Measurements from ENCODE around the gene C6orf47.

The C6orf47 gene

DNA sequence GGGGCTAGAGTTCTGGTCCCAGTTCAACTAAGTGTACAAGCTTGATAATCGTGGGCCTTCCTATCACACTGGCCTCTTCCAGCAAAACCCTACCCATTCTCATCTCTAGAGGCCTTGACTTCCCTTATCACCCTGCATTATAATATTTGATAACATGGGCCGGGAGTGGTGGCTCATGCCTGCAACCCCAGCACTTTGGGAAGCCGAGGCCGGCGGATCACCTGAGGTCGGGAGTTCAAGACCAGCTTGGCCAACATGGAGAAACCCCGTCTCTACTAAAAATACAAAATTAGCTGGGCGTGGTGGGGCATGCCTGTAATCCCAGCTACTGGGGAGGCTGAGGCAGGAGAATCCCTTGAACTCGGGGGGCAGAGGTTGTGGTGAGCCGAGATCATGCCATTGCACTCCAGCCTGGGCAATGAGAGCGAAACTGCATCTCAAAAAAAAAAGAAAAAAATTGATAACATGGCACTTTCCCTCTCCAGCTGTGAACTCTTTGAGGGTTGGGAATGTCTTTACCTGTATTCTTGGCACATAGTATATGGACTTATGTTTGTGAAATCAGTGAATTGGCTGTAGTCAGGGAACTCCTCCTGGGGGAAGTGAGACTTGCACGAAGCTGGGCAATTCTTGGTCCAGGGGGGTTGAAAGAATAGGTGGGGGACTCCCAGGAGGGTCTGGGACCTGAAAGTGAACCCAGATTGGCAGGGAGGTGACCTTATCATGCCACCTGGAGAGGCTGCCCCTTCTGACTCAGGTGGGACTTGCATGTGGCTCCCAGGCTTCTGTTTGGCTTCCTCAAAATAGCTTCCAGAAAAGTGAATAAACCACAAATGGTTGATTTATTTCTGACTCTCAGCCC is 915 bp upstream of the C6orf47 start:
- FAIRE-seq: no peak
- DNase-seq (ENCODE audit: insufficient read length, low spot score): no peak

DNA sequence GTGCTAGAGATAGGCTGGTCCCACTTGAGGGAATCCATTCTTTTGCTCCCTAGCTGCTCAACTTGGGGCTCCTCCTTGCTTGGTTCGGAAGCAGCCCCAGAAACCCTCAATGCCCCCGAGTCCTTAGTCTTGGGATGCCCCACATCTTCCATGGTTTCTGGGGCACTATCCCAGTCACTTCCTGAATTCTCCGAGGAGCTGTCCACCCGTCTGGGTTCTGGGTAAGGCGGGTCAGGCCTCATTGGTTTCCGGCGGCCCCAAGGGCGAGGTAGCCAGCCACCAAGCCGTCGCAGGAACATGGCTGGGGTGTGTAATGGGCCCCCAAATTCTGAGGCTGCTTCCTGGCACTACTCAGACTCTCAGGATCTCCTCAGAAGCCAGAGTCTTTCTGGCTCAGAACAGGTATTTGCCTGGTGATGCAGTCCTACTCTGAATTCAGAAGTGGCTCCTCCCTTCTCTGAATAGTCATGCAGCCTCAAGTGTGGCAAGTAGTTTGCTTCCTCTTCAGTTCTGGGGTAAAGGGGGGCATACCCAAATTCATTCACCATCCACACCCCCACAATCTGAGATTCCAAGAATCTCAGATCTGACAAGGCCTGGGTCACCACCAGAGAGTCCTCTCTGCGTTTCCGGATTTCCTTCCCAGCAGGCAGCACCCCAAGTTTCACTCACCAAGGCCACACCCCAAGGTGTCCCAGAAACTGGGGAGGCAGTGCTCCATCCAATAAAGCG is 763 bp downstream of the C6orf47 start:
- FAIRE-seq (no peak), DNase-seq (ENCODE audit: insufficient read length, low spot score) (no peak)

DNA sequence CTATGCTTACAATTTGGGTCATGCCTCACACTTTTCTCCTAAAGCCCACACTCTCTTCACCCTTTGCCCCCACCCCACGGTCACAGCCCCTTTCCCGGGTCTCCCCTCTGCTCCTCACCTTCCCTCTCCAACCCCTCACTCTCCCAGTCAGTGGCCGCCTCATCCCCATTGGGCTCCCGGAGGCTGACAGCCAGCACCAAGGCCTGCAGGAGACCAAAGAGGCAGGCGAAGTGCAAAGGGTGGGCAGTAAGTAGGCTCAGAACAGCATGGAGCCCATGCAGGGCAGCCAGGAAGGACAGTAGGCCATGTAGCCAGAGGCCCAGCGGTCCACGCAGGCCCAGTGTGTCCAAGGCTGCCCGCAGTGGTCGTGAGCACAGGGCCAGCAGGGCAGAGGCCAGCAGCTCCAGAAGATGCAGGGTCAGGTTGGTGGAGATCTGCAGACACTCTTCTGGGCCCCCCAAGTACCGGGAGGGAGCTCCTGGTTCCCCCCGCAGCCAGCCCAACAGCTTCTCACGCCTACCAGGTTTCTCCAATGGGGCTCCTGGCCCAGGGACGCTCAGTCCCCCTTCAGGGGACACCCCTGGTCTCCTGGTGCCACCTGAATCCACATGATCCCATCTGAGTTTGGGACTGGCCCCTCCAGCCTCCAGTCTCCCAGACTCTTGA is 1.5 kb downstream of the C6orf47 start:
- DNase-seq (ENCODE audit: insufficient read length, low spot score): no peak
- FAIRE-seq: no peak

DNA sequence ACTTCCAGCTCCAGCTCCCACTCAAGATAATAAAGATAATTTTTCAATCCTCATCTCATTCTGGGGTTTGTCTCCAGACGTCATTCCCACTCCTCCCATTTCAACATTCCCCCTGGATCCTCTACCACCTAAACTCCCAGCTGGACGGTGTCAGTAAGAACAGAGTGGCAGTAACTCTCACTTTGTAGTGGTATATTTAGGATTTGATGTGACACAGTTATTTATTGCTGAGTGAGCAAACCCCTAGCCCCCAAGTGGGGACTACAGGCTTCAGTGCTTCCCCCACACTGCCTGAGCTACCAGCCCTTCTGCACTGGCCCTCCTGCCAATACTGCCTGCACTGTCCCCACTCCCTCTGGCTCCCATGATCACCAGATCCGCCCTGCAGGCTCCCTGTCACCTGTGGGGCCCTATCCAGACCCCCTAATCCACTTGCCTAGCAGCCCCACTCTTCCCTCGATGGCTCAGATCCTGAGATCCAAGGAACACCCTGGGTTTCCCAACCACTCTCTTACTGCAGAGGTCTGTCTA is 2.4 kb downstream of the C6orf47 start:
- DNase-seq (ENCODE audit: insufficient read length, low spot score): no peak
- no peak for FAIRE-seq

DNA sequence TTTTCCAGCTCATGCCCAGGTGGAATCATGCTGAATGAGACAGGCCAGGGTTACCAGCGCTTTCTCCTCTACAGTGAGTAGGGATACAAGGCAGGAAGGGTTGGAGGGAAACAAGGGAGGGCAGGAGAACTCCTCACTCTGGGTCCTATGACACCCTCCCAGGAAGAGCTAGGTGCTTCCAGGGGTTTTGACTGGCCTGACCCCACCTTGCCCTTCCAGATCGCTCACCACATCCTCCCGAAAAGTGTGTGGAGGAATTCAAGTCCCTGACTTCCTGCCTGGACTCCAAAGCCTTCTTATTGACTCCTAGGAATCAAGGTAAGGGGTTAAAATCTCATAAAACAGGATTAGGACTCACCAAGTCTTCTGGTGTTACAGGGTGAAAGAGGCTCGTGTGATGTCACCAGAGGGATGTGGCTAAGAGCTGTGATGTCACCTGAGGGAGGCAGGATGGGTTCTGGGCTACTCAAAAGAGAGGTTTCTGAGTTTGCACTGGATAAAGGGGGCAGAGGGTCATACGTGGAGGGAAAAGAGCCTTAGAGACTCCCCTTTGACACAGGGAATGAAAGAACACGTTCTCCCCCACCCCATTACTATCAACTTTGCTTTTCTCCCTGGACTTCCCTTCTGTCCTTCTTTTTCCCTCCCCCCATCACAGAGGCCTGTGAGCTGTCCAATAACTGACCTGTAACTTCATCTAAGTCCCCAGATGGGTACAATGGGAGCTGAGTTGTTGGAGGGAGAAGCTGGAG is 3.0 kb downstream of the C6orf47 start:
- DNase-seq (ENCODE audit: insufficient read length, low spot score) (no peak), FAIRE-seq (no peak)

DNA sequence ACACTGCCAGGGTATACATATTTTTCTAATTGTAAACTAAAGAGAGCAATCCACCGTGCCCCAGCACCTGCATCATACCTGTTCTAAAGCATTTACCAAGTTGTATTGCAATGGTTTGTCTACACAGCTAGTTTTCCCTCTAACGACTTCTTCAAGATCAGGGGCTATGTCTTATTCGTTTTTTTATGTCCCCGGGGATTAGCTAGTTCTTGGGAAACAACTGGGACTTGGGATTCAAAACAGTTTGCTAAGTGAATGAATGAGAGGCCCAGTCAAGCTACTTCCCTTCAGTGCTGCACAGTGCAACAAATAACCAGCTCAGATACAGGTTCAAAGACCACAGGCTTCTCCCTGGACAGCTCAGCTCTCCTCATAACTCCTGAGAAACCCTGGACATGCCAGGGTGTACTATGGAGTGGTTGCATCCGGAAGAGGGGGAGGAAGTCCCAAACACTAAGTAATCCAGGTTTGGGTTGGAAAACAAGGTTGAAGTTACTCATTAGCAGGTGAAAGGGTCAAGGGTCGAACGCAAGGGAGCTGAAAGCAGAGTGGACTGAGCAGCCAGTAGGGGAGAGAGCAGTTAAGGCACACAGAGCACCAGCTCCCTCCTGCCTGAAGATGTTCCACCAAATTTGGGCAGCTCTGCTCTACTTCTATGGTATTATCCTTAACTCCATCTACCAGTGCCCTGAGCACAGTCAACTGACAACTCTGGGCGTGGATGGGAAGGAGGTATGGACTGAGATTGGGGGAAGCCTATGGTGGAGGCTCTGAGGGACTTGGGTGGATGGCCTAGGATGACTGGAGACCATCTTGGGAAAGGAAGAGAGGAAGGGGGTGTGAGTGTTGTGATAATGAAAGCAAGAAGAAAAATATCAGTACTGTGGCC is 5.0 kb downstream of the C6orf47 start, which contains the start of gene APOM:
Gene APOM, plus strand, starts transcription at position 546 of the 889 bp plus-strand sequence. Its CDS starts 73 bp downstream, at position 619.
- no peak for DNase-seq (ENCODE audit: insufficient read length, low spot score)
- FAIRE-seq: no peak

DNA sequence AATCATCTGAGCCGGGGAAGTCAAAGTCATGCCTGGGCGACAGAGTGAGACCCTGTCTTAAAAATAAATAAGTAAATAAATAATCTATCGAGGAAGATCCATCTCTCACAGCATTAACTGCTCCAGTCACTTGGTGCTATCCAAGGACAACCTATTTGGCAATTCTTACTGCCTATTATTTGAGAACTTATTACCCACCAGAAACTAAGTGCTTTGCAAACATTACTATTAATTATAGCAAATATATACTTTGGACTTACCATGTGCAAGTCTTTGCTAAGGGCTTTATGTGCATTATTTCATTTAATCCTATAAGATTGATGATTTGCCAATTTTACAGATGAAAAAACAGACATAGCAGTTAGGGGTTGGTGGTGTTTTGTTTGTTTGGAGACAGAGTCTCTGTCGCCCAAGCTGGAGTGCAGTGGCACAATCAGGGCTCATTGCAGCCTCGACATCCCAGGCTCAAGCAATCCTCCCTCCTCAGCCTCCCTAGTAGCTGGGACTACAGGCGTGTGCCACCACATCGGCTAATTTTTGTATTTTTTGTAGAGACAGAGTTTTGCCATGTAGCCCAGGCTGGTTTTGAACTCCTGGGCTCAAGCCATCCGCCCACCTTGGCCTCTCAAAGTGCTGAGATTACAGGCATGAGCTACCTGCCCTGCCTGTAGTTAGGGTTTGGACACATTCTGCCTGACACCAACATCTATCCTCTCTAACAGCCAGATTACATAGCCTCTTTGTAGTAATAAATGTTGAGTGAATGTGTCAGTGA is 5.8 kb downstream of the C6orf47 start:
- no peak for DNase-seq (ENCODE audit: insufficient read length, low spot score)
- FAIRE-seq: no peak

DNA sequence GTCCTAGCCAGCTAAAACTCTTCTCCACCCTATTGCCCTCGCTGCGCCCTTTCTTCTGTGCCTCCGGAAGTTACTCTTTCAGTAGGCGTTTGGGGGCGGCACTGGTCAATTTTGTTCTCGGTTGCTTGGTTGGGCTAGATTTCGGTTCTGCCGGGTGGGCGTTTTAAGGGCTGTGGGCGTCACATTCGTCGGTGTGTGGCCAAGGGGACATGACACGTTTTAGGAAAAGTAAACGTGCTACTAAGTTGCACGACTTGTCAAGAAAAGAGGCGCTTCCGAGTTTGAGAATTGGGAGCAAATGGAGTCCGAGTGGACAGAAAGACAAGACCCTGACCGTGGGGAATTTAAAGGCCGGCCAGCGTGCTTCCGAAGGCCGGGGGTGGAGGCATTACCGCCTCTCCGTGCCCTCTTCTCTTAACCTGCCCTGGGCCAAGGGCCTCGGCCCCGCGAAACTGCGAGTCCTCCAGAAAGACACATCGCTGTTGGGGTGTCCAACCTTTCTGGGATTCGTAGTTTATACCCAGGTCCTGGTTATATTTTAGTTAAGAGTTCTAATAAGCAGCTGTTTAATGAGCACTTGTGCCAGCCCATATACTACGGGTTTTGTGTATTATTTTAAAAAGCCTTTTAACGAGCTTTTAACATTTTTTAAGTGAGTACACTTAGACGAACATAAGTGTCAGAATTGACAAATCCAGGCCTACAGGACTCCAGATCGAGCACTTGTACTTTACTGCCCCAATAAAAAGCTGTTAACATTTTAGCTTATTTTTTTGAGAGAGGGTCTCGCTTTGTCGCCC is 7.5 kb downstream of the C6orf47 start:
- no peak for FAIRE-seq
- DNase-seq (ENCODE audit: insufficient read length, low spot score): peak; percentile 90

DNA sequence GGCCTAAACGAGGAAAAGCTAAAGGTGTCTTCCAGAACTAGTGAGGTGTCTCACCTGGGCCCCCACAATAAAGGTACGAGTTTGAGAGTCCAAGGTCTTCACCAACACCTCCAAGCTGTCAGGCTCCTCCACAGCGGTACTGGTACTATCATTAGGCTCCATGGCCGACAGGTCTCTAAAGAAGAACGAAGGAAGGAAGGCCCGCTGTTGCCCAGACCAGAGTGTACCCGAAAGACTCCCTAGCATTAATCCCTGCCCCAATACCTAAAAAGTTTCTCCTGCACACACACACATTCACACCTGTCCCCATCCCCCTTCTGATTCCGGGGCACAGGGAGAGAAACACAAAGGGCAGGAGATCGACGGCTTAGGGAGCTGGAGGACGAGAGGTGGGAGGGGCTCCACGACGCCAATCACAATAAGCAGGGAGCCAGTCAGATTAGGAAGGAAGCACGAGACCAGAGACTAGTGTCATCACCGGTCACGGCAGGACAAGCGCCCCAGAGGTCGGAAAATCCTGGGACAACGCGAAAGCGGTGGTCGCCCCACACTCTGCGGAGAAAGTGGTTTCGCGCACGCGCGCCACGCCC is 8.9 kb downstream of the C6orf47 start:
- no peak for FAIRE-seq
- DNase-seq (ENCODE audit: insufficient read length, low spot score): peak; percentile 73

DNA sequence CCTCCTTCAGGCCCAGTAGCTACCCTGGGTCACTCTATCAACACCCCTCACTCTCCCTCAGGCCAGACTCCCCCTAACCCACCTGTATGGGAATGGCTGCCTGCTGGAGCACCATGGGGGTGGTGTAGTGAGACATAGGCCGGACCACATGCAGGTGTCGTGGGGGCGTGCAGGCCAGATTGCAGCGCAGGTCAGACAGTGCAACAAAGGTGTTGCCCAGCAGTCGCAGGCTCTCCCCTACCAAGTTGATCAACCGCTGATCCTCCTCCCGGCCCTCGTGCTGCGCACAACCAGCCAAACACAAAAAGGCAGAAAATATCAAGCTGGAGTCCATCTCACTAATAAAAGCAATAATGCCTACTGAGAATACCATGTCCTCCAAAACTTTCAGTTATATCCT is 15.3 kb downstream of the C6orf47 start:
- FAIRE-seq (no peak), DNase-seq (ENCODE audit: insufficient read length, low spot score) (no peak)

DNA sequence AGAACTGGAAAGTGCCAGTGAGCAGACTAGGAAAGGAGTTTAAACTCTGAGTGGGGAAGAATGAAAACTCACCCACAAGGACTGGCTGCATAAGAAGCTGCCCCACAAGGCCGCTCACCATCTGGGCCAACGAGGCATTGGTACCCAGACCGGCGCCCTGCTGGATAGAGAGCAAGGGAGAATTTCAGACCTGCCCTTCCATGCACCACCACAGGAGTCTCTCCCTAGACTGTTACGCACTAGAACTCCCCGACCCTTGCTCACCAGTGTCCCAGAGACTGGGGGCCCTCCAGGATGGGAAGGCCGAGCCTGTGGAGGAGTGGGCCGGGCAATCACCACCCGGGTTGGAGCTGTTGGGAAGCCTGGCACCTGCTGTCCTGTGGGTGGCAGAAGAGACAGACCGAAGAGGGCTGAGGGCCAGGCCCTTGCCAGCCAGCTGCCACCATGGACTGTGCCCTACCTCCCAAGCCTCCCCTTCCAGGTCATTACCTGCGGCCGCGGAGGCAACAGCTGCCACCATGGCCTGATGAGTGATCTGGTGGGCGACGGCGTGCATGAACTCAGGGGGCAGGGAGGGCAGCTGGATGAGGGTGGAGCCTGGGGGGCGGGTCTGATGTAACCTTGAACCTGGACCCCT is 16.6 kb downstream of the C6orf47 start:
- no peak for DNase-seq (ENCODE audit: insufficient read length, low spot score)
- no peak for FAIRE-seq

DNA sequence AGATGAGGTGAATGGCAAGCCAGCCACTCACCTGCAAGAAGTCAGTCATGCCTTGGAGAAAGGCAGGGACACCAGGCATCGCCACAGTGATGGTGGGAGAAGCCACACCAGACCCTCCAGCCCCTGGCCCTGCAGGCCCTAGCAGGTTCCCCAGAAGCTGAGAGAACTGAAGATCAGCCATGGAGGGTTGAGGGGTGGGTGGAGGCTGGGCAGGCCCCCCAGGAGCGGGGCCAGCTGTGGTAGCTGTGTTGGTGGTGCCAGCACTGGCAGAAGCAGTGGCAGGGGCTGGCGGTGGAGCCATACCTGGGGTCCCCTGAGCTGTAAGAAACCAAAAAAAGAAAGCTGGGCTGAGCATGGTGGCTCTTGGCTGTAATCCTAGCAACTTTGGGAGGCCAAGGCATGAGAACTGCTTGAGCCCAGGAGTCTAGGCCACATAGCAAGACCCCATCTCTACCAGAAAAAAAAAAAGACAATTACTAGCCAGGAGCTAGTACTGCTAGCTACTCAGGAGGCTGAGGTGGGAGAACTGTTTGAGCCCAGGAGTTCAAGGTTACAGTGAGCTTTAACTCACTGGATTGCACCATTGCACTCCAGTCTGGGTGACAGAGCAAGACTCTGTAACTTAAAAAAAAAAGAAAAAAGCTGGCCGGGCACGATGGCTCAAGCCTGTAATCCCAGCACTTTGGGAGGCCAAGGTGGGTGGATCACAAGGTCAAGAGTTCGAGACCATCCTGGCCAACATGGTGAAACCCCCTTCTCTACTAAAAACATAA is 17.6 kb downstream of the C6orf47 start:
- FAIRE-seq: peak; percentile 4
- no peak for DNase-seq (ENCODE audit: insufficient read length, low spot score)

DNA sequence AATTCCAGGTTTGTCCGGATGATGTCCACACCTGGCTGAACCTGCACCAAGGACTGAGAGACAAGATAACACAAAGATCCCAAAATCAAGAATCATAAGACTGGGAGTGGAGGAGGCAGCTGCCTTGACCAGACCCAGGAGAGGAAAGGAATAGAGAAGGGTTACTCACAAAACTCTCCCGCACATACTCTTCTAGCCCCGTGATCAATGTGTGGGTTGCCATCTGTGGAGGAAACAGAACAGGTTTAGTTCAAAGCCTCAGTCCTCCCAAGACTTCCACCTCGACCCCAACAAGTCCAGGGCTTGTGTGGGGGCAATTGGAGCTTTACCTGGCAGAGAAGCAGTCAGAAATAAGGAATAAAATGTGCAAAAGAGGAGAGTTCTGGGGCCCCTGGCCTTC is 19.2 kb downstream of the C6orf47 start:
- no peak for DNase-seq (ENCODE audit: insufficient read length, low spot score)
- no peak for FAIRE-seq

DNA sequence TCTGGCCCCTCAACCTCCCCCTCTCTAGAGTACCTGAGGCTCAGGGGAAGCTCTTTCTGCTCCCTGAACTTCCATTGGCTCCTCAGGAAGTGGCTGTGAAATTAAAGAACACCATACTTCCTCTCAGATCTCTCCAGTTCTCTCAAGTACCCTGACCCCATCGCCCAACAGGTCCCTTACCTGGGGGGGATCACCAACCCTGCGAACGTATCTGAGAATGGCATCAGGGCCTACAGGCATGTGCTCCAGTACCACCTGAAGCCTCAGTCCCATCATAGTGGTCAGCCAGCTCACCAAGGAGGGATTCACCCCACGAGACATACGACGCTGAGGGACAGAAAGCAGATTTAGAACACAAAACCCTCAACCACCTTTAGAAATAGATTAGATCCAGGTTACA is 20.0 kb downstream of the C6orf47 start:
- FAIRE-seq (no peak), DNase-seq (ENCODE audit: insufficient read length, low spot score) (no peak)

DNA sequence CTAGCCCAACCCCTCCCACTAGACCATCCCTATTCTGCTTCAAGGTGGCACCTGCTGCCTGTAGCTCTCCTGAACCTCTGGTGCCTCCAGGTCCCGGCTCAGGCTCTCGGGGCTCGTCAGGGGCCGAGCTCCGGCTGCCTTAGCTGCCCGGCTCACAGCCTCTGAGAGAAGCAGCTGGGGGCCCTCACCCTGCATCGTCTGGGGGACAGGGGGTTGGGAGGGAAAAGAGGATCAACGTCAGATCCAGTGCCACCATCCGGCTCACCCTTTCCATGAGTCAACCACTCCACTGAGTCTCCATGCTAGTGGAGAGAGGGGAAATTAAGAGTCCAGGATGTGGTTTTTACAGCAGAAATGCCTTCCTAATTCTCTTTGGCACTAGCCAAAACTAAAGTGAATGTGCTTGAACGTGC is 21.1 kb downstream of the C6orf47 start:
- FAIRE-seq: no peak
- no peak for DNase-seq (ENCODE audit: insufficient read length, low spot score)

DNA sequence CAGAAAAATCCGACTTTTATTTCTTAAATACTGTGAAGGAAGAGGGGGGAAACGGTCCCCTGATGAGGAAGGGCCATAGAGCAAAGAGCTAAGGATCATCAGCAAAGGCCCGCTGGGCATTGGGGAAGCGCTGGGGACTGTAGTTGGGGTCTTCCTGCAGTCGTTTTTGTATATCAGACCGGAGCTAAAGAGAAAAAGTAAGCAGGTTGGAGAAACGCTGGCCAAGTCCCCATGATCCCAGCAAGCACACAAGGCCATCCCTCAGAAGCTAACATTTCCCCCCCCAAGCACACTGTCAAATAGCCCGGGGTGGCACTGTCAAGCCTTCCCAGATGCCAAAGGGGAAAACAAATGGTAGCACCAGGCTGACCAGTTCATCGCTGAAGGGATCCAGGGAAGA is 21.5 kb downstream of the C6orf47 start:
- FAIRE-seq: no peak
- no peak for DNase-seq (ENCODE audit: insufficient read length, low spot score)

Data from HTR-8/SVneo (cell line).